NCI-H524 (cell line): Measurements from ENCODE around the gene TM2D3.

Experiments
- DNase-seq, 2 experiments: peaks; one replicate each; lab custom pipeline; 2025; lab: John Stamatoyannopoulos, UW

The TM2D3 gene

GRCh38 chr15:101604124-101604874 is 47.9 kb downstream of the TM2D3 start:
- DNase-seq, result no peak

DNA sequence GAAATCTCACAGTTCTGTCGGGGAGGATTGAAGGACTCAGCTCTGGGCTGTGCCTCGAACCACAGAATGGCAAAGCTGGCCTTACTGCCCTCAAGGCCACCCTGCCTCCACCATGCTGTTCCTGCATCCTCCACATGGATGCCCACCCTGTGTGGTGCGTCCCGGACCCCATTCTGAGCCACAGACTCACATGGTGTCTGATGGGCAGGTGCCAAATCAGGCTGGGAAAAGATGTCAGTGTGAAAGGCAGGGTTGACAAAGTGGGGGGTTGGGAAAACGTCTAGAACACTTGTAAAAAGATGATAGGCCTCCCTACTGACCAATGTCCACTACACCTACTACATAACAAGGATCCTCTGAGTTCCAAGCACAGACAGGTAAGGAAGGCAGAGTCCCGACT is 49.4 kb downstream of the TM2D3 start:
- no peak for DNase-seq

GRCh38 chr15:101600035-101600434 is 52.1 kb downstream of the TM2D3 start:
- peak in 1 of 2 experiments; percentile 7 for DNase-seq

GRCh38 chr15:101599091-101599490 is 53.1 kb downstream of the TM2D3 start:
- DNase-seq, result no peak

DNA sequence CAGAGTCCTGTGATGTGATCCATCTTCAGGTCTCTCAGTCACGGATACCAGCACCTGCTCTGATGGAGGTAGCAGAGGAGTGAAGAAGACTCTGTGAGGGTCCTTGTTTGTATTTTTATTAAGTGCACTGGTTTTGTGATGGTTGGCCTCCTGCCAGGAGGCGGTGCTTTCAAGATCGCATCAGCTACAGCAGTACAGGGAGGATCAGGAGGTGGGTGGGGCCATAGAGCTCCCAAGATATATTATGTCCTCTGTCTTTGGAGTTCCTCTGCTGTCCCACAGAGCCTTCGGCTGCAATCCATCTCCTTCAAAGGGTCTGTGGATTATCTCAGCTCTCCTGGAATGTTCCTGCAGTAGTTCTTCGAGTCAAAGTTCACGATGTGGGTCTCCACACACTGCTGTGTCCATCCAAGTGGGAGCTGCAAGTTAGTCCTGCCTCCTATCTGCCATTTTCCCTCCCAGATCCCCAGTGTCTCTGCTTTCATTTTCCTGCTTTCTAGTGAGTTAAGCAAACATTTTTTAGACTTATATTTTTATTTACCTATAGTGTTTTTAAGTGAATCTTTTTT is 54.7 kb downstream of the TM2D3 start:
- no peak for DNase-seq

DNA sequence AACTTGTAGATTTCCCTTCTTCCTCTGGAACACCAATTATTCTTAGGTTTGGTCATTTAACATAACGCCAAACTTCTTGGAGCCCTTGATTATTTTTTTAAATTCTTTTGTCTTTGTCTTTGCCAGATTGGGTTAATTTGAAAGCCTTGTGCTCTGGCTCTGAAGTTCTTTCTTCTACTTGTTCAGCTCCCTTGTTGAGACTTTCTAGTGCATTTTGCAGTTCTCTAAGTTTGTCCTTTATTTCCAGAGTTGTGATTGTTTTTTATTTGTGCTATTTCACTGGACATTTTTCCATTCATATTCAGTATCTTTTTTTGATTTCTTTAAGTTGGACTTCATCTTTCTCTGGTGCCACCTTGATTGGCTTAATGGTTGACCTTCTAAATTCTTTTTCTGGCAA is 55.5 kb downstream of the TM2D3 start:
- no peak for DNase-seq
